Keratinocyte (primary cell): ENCODE data around the gene INIP.

Experiments used
- CTCF ChIP-seq, 3 experiments: IDR thresholded peaks in 1 of 3; conservative IDR thresholded peaks in 1 of 3; optimal IDR thresholded peaks in 1 of 3; 2 replicates in 2 of 3; 3 replicates in 1 of 3; pipeline versions ENCODE3 to v1.5.1; 2011; ENCODE audit warnings: low read length in 3 of 3, mild to moderate bottlenecking in 3 of 3, moderate library complexity in 2 of 3, control low read depth in 1 of 3, inconsistent platforms in 1 of 3; ENCODE audit not compliant: insufficient read depth in 2 of 3; ENCODE audit errors: extremely low read depth in 1 of 3
- EZH2 ChIP-seq: IDR thresholded peaks from one replicate; pipeline ENCODE4 v1.6.1; 2012; ENCODE audit warnings: inconsistent platforms, mild to moderate bottlenecking, low read length, moderate library complexity

- TF ChIP-seq CTCF (optimal IDR thresholded peaks at IDR 0.05 in 1 of 3, IDR thresholded peaks at IDR 0.05 in 1 of 3, conservative IDR thresholded peaks at IDR 0.05 in 1 of 3; ENCODE audit: extremely low read depth in 1 of 3, insufficient read depth in 2 of 3, low read length in 3 of 3) (no peak), EZH2 (no peak)
These were observed 44.2 kb upstream of the INIP start for GRCh38 chr9:112761912-112762655.
